CD1c-positive myeloid dendritic cell (primary cell): ENCODE results near the gene FAM200B.

Experiments
- DNase-seq: peaks from one replicate; pipeline ENCODE4 v3.0.0-alpha.2; 2016; ENCODE audit errors: extremely low spot score

Gene FAM200B

DNA sequence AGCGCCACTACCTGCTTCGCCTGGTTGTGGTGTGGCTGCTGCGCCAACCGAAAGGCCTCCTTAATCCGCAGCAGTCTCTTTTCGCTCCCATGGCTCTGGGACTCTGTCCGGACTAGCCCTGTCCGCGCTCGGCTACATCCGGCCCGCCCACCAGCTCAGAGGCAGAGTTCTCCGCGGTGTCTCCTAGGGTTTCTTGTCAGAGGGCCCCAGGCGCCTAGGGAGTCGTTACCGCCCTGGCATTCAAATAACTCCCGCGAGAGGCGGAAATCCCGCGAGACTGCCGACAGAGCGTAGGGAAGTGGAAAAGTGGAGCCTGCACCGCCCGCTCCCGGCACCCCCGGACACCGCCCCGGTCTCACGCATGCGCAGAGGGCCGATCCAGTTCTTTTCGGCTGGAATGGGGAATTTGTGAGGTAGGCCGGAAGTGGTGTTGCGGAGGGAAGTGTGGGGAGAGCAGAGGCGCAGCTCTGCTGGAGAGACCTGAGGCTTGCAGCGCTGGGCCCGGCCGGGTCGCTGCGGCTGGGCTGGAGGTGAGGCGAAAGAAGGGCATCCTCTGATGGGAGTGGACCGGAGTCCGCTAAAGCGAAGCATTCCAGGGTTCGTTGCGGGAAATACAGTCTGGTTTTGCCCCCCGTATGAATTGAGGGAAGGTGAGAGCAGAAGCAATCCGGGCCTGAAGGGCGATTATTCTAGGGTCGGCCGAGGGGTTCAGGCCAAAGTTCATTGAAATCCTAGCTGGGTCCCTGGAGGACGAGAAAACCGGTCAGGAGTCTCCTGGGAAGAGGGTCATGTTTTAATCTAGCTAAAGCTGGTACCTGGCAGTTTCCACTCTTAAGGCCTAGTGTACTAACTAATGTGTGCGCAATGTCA is at the start of gene FAM200B:
TSS of gene FAM200B (plus strand) at position 456 of the 870 bp plus-strand sequence. CDS start 5,151 bp downstream, outside the sequence.
- peak; percentile 100 for DNase-seq

DNA sequence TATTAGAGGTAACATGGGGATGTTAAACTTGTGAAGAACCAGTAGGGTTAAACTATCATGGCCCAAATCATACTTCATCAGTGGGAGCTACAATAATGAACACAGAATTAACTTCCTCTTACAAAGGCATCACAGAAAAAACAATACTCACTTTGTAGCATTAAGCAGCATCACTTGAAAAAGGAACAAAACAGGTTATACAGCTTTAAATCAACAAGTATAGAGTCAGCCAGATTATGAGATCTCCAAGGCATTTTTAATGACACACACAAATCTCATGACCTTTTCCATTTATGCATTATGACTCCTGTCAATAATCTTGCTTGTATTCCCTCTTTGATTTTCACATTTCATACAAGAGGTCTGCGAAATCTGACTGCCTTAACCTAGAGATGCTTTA is 44.8 kb upstream of the FAM200B start:
- no peak for DNase-seq

DNA sequence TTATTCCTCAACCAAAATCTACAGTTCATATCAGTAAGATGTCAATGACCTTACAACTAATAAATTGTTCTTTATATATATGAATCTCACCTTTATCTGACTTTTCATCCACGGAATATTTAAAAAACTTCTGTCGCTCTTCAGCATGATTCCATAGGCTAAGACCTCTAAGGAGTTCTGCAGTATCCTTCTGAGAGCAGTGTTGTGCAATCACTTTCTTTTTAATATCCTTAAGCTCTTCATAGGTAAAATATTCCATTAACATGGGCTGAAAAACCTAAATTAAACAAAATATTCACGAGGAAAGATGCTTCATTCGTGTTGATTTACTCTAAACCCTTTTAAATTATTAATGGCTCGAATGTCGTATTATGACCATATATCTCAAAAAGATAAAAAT is 43.2 kb upstream of the FAM200B start:
- DNase-seq = no peak

DNA sequence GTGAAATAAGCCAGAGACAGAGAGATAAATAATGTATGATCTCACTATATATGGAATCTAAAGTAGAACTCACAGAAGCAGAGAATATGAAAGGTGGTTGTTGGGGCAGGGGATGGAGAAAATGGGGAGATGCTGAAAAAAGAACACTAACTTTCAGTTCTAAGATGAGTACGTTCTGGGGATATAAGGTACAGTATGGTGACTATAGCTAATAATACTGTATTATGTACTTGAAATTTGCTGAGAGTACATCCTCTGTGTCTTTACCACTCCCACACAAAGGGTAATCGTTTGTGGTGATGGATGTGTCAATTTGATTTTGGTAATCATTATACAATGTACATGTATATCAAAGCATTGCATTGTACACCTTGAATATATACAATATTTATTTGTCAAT is 33.0 kb upstream of the FAM200B start:
- DNase-seq = no peak

DNA sequence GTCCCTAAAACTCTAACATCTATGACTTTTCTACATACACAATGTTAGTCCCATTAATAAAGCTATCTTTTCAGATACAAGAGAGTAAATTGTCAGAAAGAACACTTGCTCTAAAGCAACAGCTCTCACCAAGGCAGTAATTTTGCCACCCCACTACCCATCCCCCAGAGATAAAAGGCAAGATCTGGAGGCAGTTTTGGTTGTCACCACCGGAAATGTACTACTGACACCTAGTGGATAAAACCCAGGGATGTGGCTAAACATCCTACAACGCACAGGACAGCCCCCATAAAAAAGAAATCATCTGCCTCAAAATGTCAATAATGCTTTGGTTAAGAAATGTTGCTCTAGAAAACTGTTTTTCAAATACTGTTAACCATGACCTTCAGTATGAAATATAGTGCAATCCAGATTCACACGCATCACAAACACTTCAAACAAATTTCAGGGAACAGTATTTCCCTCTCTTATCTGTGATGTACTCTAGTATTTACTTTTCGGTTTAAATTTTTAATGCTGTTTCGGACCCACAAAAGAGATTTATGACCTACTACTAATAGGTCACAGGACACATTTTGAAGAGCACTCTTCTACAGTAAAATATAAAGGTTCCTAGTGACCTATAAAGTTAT is 31.6 kb upstream of the FAM200B start:
- DNase-seq = peak; percentile 74

DNA sequence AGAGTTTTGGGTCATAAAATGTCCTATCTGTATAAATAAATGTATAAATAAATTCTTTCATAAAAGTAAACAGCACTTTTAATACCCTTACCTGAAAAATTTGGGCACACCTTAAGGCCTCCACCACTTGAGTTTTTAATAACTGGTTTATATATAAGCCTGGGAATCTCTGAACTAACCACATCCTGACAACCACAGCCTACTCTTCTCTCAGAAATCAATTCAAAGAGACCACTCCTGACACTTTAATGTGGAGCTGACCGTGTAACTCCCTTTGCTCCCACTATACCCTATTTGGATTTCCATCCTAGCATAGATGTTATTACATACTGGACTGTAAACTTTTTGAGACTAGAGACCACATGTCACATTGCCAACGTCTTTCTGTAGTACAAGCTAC is 30.0 kb upstream of the FAM200B start:
- no peak for DNase-seq

DNA sequence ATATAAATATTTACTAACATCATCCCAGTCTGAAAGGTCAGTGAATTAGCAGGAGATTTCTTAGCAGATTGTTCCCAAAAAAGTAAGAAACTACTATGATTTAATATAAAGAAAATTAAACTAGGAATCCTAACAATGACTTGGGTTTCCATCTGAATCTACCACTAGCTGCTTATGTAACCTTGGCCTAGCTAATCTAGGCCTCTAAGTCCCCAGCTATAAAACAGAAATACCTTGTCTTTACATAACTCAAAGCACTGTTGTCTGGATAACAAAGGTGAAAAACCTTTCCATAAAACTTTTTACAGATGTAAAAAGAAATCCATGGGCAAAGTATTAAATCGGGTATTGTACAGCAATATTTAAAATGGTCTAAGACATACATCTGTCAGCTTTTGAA is 29.4 kb upstream of the FAM200B start:
- no peak for DNase-seq

DNA sequence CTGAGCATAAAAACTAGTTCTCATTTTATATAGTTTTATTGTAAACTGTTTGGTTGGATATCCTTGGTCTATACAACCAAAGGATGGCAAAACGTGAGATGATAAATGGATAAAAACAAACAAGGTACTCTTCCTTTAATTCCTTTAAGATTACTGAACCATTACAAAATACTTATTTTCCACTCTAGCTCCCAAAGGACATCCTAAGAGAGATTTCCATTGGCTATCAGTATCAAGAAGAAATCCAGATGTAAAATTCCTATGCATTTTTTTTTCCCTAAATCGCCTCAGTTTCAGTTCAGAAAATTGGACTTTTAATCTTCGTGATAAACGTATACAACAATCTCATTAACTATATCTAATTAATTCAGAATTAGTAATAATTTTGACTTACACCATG is 28.8 kb upstream of the FAM200B start:
- no peak for DNase-seq

DNA sequence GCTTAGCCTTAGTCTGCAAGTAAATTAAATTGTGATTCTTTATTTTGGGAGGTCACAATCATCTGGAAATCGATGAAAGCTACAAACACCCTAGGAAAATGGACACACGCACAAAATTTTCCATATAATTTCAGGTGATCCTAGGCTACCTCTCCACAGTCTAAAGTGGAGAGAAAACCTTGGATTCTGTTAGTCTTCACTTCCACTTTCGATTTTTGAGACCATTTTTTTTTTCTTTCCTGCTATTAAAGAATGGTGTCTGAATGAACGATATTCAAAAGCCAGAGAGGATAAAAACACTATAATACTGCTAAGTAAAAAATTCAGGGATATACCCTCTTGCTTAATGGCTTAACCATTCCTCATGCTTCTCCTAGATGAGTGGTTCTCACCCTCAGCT is 28.2 kb upstream of the FAM200B start:
- DNase-seq = no peak

DNA sequence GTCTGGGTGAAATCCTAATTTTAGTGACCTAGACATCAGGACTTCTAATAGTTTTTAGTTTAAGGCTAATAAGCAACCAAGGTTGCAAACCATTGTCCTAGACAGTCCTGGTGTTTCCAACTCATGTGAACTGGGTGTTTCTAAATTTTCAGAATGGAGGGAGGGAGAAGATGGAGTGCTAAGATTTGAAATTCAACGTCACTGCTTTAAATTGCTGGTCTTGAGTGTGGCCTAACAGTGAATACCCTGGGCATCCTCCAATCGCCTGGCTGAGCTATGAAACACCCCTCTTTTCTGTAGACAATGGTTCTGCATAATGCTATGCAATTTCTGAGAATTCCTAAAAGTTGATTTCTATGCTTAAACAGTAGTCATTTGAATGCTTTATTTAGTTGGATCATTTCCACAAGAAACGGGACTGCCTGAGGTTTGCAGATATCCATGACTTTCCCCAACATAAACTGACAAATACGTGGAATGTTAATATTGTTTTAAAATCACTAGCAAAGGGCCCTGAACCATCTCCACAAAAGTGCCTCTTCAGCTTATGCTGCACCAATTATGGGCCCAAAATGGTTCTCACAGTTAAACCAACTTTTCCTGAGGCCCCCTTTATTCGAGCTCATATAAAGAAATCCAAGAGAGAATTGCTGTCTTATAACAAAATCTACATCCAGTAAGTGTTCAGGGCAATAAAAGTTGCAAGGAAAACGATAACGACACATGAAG is 27.6 kb upstream of the FAM200B start:
- no peak for DNase-seq

DNA sequence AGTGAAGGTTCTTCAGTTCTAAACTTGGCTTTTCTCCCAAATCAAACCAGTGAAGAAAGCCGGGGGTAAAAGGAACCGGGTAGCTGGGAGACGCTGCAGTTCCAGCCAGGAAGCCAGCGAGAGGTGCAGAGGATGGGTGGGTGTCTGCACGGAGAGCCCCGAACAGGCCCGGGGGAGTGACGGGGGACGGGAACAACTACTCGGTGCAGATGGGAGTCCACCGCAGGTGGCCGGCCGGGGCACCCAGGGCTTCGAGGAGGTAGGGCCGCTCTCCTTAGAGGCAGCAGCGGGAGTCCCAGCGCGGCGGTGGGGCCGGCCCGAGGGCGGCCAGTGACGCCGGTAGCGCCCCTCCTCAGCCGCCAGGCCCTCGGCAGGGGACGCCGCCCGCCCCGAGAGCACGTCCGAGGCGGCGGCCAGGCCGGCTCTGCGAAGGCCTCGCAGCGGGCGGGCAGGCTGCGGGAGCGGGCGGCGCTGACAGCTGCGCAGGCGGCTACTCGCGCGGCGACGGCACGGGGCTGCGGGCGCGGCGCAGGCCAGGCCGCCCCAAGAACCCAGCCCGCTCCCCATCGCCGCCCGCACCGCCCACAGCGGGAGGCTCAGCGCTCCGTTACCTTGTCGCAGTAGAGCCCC is 26.9 kb upstream of the FAM200B start:
- peak; percentile 53 for DNase-seq

DNA sequence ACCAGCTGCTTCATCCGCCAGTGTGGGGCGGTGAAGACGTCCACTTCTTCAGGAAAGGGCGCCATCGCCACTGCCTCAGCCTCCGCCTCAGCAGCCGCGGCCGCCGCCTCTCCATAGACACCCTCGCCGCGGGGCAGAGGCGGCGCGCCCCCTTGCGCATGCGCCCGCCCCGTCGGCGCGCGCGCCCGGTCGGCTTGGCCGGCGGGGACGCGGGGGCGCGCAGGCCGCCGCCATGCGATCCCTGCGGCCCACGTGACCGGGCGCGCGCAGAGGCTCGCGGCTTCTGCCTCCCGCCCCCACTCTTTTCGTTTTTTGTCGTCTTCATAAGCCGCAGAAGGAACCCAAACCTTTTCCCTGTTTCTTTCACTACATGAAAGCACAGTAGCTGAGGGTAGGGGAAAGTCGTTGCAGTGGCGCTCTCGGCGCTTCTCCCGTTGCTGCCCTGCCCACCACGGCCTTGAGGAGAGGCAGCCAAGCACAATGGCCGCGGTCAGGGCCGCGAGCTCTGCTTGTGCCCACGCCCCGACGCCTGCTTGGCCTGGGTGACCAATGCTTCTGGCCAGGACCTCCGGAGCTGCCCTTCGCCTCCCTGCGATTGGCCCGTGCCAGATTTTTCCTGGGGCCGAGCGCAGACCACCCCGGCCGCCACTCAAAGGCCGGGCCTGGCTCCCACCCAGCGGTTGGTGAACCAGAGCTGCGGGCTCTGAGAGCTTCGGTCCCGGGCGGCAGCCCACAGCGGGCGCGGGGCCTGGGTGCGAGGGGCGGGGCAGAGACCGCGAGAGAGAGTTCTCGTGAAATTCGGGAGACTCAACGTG is 26.2 kb upstream of the FAM200B start, which contains the start of gene FBXL5:
TSS of gene FBXL5 (minus strand) at position 135 of the 815 bp plus-strand sequence. CDS start at position 65, 70 bp downstream.
- DNase-seq = peak; percentile 97

DNA sequence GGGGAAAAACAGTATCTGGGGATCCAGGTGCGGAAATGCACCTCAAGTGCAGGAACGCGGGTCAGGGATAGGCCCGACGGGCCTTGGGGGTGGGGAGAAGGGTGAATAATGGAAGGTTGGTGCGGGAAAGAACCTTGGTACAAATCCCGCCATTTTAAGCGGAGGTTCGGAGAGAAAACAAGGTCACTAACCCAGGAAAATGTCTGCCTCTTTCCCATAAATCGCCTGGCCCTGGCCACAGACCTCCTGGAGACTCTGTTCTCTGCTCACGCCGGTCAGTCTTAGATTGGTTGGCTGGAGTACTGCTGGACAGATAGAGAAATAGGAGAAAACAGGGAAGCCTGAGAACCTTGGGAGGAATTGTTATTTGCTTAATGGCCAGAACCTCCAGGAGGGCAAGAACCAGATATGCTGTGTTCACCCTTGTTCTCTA is 25.6 kb upstream of the FAM200B start:
- no peak for DNase-seq

DNA sequence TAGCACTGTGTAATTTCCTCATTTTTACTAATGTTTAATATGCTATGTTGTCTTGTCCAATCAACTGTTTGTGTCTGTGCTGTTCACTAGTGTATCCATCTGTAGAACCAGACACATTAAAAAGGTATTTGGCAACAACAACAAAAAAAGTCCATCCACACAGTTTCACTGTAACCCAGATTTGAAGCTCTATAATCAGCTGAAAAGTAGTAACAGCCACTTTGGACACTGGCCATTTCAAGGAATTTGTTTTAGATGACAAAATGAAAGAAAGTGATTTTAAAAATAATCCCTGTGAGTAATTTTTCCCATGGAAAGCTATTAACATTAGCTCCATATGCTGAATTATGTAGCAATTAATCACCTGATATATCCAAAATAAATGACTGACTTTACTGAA is 24.3 kb upstream of the FAM200B start:
- DNase-seq = no peak

DNA sequence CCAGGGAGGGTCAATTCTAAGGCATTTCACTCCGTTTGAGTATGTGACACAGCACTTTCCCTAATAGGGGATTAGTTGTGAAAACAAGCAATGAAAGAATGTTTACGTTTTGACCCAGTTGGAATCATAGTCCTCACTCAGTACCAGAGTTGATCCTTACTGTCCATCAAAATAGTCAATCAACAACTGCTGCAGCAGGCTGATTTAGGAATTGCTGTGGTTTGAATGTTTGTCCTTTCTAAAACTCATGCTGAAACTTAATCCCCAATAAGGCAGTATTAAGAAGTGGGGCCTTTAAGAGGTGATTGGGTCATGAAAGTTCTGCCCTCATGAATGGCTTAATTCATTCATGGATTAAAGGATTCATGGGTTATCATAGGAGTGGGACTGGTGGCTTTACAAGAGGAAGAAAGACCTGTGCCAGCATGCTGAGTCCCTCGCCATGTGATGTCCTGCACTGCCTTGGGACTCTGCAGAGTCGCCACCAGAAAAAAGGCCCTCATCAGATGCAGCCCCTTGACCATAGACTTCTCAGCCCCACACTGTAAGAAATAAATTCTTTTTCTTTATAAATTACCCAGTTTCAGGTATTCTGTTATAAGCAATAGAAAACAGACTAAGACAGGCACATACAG is 23.4 kb upstream of the FAM200B start:
- DNase-seq = no peak

DNA sequence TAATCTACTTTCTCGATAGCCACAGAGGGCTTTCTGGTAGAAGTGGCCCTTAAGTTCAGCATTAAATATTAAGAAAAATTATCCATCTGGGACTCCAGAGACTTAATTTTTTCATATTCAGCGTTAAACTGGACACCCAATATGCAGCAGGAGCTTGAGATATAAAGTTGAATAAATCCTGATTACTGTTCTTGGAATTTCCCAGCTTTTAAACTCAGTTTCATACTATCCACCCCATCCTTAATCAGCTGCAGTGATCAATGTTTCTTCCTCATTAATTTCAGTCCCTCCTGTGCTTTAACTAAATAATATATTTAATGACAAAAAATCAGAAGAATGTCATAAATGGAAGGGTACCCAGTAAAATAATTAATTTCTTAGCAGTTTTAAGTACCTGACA is 22.8 kb upstream of the FAM200B start:
- DNase-seq = no peak

DNA sequence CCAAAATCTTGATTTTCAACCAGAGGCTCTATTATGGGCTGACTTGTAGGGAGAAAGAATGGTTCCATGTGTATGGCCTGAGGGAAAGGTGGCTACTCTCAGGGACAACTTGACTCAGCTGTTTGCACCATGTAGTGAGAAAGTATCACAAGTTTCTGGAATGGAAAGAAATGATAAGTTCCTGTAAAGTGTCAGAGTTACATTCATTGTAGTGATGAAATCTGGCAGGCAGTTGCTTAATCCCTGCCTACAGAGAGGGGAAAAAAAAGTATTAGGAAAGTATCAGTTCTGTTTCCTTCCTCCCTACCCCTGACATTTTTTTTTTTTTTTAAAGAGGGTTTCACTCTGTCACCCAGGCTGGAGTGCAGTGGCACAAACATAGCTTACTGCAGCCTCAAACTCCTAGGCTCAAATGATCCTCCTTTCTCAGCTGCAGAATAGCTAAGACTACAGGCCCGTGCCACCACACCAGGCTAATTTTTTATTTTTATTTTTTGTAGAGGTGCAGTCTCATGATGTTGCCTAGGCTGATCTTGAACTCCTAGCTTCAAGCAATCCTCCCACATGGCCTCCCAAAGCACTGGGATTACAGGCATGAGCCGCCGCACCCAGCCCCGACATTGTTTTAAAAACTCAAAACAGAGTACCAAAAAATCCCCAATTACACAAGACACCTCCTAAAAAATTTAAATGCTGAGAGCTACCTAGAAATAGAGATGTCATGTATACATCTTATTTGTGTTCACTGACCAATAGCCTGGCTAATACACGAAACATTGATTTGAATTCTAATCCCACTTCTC is 21.7 kb upstream of the FAM200B start:
- DNase-seq = peak; percentile 95

DNA sequence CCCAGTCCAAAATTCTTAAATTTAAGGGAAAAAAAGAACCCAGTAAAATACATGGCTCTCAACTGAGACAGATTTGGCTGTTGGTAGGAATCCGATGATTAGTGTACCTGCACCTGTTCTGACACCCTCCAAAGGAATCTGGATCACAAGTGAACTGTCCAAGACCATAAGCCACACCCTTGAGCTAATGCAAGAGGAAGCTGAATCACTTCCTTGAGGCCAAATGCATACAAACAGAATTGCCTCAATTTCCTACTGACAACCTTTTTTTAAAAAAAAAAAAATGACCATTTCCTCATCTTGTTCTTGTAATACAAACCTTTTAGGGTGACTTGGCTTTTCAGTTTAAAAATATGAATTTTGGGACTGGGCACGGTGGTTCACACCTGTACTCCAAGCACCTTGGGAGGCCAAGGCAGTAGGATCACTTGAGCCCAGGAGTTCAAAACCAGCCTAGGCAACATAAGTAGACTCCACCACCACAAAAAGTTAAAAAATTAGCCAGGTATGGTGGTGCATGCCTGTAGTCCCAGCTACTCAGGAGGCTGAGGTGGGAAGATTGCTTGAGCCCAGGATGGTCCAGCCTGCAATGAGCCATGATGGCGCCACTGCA is 15.8 kb upstream of the FAM200B start:
- peak; percentile 86 for DNase-seq

DNA sequence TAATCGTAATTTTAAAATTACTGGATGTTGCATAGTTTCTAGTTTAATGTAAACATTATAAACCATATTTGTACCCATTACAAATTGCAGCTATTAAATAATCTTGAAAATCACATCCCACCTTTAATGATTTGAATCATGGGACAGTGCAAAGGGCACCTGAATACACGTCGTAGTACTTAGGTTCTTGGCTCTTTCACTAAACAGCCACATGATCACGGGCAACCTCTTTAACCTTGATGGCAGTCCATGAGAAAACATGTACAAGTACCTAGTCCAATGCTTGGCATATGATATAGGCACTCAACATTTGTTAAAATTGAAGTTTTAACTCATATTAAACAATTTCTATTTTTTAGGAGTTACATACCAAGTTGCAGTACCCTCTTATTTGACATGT is 14.6 kb upstream of the FAM200B start:
- no peak for DNase-seq
